ENCODE results near the gene RYR1.

The RYR1 gene

DNA sequence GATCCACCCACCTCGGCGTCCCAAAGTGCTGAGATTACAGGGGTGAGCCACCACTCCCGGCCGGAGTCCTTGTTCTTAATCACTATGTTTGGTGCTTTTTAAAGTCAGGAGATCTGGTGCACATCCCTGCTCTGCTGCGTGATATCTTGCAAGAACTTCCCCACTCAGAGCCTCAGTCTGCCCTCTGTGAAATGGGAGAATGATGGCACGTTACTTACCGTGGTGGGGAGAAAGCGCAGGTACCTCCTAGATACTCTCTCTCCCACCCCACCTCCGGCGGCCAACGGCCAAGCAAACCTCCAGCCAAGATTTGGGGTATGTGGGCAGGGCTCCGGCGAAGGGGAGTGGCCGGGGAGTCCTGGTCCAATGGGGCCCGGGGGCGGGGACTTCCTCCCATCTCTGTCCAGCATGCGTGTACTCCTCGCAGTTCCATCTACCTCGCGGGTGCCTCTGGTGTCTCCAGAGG, at the start of gene RYR1:
Gene RYR1 (plus strand): TSS at position 424 of the 466 bp plus-strand sequence. CDS start 139 bp downstream, outside the sequence.
- no peak for DNase-seq

DNA sequence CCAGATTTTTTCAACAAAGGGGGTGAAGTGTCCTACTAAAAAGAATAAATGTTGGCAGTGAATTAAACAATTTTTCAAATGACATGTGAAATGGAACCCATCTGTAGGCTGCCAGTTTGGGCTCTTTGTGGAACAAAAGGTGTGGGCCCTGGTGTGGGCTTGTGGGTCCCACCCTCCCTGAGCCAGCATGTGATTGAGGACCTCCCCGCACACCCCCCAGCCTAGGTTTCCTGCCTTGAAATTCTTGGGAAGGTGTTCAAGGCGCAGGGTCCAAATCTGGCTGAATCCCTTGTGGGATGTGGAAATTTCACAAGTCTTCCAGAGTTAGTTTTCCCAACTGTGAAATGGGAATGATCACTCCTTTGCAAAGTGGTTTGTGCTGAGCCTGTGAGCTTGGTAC, 49.7 kb upstream of the RYR1 start:
- no peak for DNase-seq

- DNase-seq = no peak
Measured at GRCh38 chr19:38384209-38385027, 49.1 kb upstream of the RYR1 start.

DNA sequence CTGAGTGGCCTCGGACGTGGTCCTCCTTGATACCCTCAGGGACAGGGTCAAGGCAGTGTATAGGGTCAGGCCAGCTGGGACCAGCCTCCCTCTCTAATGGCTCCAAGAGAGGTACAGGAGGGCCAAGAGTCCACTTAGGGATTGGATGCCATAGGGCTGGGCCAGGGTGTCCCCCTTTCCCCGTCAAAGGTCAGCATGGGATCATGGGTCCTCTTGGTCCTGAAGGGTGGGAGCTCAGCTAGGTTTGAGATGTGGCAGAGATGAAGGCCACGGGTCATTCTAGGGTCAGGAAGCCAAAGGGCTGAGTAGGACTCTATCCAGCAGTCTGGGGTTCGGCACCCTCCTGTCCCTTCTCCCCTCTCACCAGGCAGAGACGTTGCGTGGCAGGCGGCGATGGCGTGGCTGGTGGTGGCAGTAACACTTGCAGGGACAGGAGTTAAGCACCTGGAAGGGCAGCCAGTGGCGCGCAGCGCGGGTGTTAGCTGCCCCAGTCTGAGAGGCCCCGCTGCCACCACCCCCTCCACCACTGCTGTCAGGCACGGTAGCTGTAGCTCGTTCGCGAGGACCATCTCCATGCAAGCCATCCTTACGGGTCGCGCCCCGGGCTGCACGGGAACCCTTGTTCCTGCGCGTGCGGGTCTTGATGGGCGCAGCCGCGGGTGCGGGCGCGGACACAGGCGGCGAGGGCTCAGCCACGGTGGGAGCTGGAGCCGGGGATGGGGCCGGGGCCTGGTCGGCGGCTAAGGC, 48.3 kb upstream of the RYR1 start:
- no peak for DNase-seq

DNA sequence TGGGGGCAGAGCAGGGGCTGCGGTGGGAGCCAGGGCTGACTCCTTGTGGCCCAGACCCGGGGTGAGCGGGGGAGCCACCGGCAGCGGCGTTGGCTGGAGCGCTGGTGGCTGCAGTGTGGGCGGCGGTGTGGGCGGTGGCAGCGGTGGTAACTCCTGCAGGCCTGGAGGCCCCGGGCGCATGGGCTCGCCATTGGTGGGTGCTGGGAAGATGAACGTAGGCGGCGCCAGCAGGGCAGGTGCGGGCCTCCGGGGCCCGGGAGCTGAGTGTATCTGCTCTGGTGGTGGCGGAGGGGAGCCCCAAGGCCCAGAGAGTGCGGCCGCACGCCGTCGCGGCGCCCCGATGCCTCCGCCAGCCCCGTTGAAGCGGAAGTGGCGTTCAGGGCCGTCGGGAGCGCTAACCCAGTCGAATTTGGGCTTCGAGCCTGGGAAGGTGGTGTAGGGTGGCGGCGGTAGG, 47.7 kb upstream of the RYR1 start:
- no peak for DNase-seq

DNA sequence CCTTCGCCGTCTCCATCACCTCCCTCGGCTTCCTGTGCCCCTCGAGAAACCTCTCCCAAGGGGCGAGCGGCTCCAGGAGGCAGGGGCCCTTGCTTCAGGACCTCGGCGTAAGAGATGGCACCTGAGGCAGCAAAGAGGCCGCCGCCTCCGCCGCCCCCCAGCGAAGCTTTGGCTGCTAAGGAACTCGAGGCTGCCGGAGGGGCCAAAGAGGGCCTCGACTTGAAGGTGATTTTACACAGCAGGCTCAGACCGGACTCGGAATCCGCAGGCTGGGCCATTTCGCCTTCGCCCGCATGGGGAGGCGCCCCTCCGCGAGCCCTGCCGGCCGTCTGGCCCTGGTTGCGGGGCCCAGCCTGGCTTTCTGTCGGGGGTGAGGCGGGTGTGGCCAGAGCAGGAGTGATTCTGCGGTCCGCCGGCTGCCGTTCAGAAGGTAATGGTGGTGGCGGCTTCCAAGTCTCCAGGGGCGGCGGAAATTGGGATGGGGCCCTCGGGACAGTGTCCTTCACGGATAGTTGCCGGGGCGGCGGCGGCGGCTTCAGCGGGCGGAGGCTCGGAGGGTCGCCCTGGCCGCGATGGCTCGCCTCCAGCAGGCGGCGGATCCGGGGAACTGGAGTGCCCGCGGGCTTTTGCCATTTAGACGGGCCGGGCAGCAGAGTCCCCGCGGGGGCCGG, 47.1 kb upstream of the RYR1 start:
- DNase-seq = no peak

DNA sequence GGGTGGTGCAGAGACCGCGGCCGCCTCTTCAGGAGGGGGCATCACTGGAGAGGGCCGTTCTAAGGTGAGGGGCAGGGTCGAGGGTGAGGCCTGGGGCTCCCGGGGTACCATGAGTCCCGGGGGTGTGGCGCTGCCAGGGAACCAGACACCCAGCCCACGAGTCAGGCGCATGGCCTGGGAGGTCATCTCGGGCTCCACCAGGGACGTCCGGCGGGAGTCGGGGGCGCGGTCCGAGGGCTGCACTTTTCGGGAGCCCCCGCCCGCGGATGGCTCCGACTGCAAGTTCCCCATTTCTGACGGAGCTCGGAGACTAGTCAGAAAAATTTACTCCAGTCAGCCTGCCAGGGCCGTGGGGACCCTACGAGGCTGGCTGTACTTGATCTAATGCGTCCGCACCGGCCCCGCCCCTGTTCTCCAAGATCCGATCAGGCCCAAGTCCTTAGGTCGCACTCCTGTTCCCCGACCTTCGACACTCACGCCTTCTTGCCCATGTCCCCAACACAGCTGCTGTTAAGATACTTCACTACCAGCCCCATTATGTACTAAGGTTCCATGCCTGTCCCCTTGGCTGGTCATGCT, 46.4 kb upstream of the RYR1 start:
- no peak for DNase-seq

DNA sequence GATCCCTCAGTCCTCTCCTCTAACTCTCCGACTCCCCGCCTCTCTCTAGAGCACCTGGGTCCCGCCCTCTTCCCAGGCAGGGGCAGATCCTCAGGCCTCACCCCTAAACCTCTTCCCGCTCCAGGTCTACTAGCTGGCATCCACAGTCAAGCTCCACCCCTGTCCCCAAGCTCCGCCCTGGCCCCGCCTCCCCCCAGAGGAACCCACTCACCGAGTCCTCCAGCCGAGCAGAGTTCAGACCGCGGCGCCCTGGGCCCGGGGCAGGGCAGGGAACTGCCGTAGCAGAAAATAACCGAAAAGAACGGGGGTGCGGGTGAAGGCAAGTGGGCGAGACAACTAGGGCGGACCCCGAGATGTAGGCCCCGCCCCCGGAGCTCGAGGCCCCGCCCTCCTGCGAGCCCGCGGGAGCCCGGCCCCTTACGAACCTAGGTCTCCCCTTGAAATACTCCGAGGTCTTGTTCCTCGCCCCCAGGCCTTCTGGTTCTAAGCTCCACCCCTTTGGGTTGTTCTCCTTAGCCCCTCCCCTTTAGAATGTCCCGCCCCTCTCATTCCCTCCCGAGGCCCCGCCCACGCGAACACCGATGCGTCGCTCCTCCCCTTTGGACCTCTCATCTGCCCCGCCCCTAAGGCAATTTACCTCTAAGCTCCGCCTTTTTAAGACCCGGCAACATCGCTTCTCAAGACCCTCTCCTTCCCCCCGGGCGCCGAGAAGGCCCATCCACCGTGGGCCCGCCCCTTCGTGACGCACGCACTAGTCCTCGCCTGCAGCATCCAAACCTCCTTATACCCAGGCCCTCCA, 45.7 kb upstream of the RYR1 start, which contains the start of gene GGN:
Gene GGN (minus strand): TSS at position 485 of the 799 bp plus-strand sequence. CDS start 773 bp downstream, outside the sequence.
- peak; percentile 39 to 55 for DNase-seq

- DNase-seq = no peak
Measured at GRCh38 chr19:38388349-38389100, 45.0 kb upstream of the RYR1 start, which contains the start of gene SPRED3. Gene SPRED3 (plus strand): TSS chr19:38388697. CDS start chr19:38390303, 1,606 bp downstream.

DNA sequence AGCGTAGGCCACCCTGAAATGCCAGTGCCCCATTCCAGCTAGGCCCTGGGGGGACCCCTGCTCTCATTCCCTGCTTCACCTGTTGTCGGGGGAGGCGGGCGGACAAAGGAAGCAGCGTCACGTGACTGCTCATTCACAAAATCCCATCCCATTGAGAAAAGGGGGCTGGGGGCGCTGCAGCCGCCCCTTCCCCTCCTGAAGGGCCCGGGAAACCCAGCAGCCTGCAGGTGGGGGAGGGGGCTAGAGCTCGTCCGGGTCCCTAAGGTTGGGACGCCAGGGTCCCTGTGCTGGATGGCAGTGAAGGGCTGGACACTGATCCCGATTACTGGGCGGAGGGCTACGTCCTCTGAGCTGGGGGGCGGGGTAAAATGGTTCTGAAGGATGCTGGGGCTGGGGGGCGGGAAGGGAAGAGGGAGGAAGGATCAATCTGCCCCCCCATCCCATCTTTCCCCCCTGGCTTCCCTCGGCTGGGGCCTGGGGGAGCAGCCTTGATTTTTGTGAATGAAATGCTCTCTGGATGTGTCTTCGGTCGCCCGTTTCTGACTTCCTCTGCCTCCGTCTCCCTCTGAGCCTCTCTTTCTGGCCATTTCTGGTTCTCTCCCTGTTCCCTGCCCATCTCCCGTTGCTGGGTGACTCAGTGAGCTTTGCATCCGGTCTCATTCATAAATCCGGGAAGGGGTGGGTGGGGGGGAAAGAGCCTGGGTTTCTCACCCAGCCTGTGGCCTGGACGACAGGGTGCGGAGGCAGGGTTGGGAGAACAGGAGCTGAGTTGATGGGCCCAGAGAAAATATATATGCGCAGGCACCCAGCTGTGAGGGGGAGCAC, 44.2 kb upstream of the RYR1 start:
- no peak for DNase-seq

DNA sequence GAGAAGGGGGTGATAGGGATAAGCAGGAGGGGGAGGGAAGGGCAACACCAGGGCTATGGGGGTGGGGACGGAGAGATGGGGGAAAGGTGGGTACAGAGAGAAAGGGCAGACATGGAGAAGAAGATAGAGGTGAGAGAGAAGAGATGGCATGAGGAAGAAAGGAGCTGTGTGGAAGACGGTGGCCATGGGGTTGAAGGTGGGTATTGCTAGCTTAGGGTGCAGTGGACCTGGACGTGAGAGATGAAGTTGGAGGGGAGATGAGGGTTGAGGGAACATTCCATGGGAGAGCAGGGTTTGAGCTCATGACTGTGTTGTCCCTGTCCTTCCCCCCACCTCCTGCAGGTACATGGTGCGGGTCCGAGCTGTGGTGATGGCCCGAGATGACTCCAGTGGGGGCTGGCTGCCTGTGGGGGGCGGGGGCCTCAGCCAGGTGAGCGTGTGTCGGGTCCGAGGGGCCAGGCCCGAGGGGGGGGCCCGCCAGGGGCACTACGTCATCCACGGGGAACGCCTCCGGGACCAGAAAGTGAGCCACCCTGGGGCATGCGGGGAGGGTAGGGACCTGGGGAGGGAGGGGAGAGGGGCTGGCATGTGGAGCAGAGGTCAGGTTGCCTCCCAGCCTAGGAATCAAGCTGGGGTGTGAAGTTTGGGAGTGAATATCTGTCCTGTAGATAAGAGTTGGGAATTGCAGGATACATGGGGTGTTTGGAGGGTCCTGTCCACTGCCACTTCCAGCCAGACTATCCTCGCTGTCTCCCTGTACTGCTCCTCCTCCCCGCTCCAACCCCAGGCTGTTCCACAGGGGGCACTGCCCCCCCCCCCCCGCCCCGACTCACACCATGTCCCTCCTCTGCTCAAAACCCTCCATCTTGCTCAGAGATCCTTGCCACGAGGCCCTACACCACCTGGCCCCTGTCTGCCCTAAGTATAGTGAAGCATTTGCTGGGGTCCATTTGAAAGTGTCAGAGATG, 43.2 kb upstream of the RYR1 start:
- no peak for DNase-seq

- DNase-seq = no peak
Measured at GRCh38 chr19:38391911-38392464, 41.5 kb upstream of the RYR1 start.

- DNase-seq = no peak
Measured at GRCh38 chr19:38392707-38393308, 40.7 kb upstream of the RYR1 start.

- DNase-seq = no peak
Measured at GRCh38 chr19:38394488-38394887, 39.0 kb upstream of the RYR1 start.

- no peak for DNase-seq
Measured at GRCh38 chr19:38395381-38396114, 37.9 kb upstream of the RYR1 start.

DNA sequence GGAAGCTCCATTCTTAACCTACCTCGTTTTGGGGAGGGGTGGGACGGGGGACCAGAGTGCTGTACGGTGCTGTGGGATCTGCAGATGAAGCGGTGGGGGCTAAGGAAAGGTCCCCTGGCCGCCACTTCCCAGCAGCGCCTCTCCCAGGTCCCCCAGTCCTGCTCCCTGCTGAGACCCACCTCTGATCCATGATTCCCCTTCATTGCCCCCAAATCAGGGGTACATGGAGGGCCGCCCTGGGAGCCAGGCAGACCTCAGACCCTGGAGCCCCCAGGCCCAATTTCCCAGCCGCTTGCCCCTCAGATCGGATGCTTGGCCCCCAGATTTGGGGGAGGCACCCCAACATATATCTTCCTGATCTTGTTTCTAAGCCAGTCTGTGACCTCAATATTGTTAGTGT, 34.4 kb upstream of the RYR1 start:
- DNase-seq = no peak

DNA sequence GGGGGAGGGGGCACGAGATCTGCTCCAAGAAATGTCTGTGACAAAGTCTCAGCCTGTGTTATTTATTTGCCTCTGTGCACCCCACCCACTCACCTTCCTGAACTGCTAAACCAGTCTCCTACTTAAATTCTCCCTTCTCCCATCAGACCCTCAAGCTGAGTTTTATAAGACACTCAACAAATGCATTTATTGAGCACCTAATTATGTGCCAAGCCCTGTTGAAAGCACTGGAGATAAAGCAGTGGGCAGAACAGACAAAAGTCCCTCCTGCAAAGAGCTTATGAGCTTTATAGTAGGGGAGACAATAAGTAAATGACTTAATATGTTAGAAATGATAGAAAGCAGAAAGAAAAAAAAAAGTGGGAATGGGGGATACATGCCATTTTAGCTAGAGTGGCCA, 34.0 kb upstream of the RYR1 start:
- no peak for DNase-seq

Measured in NCI-H2081 (cell line).